Measurements from ENCODE around the gene ZC3H12D. TPM values are rescaled to one million over a fixed set of nuclear protein-coding genes. Genes with fewer than 3 reads are reported as not detected.

Gene ZC3H12D
- 0.57 and 0.65 TPM in 2 replicates for total RNA-seq (2022)
- Bru-seq, nascent RNA, result percentile 34 among the genes with signal in this experiment
- BruChase-seq, experiment 1, labeled RNA remaining after a 2-hour chase, result percentile 32 among the genes with signal in this experiment
- BruChase-seq, experiment 2, labeled RNA remaining after a 6-hour chase, result percentile 35 among the genes with signal in this experiment
- long read RNA-seq, full-length matches to known transcripts, result 1 of 2 reads
- long read RNA-seq, partial matches to known transcripts, result 1 of 2 reads
- long read RNA-seq, other reads (novel, unspliced or antisense), result 0 of 2 reads

DNA sequence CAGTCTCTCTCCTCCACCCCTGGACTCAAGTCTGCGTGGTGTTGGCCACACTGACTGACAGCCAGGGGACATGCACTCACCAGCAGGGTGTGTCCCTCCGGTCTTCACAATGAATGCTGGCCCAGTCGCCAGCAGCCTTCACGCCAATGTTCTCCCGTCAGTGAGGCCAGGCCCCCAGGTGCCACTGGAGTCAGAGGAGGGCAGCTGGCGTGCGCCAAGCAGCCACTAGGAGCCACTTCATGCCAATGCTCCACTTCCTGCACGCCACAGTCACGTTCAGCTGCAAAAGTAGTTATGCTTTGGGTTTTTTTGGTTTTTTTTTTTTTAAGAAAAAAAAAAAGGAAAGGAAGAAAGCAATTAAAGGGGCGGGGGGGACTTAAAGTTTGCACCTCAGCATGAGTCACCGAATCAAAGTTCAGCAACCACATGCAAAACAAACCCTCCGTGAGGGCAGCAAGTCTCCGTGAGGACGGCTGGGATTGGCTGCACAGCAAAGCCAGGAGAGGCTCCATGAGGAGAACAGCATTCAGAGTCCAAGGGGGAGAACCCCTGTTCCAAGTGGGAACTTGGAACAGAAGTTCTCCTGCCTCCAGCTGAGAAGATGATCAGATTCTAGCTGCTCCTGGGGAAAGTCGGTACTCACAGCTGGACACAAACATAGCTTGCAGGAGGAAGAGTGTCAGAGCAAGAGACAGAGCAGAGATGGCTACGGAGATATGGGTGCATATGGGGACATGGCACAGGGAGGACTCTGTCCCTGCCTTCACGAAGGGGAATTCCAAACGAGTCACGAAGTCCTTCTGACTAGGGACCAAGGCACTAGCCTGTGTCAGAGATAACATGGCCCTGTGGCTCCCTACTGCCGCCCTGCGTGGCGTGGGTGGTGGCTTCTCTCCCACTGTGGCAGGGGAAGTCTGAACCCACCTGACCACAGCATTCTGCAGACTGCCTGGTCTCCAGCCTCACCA is at the start of gene ZC3H12D:
ZC3H12D (minus strand) TSS at position 282 of the 968 bp plus-strand sequence. CDS start 10,471 bp downstream, outside the sequence.
- no TSS peak for BruUV-seq (replicated peaks)
- no peaks in the 10 kb centered on the region for H3K9me3 Mint-ChIP-seq (ENCODE audit: unreplicated experiment)
- ChIA-PET CTCF (interaction anchor here (0.6 to 1.1 kb wide), 3 partner anchors 33 to 453 kb away, joined by 3 read pairs; no protein-coding TSS in a partner anchor), POLR2A (no interaction called here)
- H3K36me3 Mint-ChIP-seq (ENCODE audit: insufficient read depth, unreplicated experiment), result peaks cover 4% of the 10 kb centered on the region
- H3K27me3 Mint-ChIP-seq (ENCODE audit: insufficient read depth, unreplicated experiment), result no peaks in the 10 kb centered on the region
- Histone ChIP-seq H3K27me3 (replicated peaks; ENCODE audit: control insufficient read depth, insufficient read depth, low read length) (no peaks in the 10 kb centered on the region), H3K36me3 (ENCODE audit: control insufficient read depth, insufficient read depth, low read length) (no peaks in the 10 kb centered on the region), H3K9me3 (no peaks in the 10 kb centered on the region), H3K4me3 (ENCODE audit: low read depth, low read length) (peak within 1 kb of the TSS; percentile 28), H3K4me1 (0 out of 2 replicates have a peak, but pooled peaks cover 6% of the 10 kb centered on the region)
- TF ChIP-seq, protein P1, sequence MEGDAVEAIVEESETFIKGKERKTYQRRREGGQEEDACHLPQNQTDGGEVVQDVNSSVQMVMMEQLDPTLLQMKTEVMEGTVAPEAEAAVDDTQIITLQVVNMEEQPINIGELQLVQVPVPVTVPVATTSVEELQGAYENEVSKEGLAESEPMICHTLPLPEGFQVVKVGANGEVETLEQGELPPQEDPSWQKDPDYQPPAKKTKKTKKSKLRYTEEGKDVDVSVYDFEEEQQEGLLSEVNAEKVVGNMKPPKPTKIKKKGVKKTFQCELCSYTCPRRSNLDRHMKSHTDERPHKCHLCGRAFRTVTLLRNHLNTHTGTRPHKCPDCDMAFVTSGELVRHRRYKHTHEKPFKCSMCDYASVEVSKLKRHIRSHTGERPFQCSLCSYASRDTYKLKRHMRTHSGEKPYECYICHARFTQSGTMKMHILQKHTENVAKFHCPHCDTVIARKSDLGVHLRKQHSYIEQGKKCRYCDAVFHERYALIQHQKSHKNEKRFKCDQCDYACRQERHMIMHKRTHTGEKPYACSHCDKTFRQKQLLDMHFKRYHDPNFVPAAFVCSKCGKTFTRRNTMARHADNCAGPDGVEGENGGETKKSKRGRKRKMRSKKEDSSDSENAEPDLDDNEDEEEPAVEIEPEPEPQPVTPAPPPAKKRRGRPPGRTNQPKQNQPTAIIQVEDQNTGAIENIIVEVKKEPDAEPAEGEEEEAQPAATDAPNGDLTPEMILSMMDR (IDR thresholded peaks at IDR 0.05; ENCODE audit: insufficient read depth in 1 of 2, low read depth in 1 of 2, low read length in 1 of 2, severe bottlenecking in 1 of 2, unreplicated experiment in 1 of 2), result peak; percentile 16 to 52
- H3K27ac Mint-ChIP-seq (ENCODE audit: unreplicated experiment), result peak within 1 kb of the TSS; percentile 84
- intact Hi-C loops (cut with micrococcal nuclease; ENCODE audit: unreplicated experiment), result loop anchor here (1.0 kb wide), 1 partner anchor 32 kb away; no protein-coding TSS in a partner anchor
- peaks cover 12% of the 10 kb centered on the region for H3K4me1 Mint-ChIP-seq (ENCODE audit: low read depth, unreplicated experiment)
- DNase-seq, result peak; percentile 76 to 83
- H3K4me3 Mint-ChIP-seq (ENCODE audit: unreplicated experiment), result peak within 1 kb of the TSS; percentile 81

DNA sequence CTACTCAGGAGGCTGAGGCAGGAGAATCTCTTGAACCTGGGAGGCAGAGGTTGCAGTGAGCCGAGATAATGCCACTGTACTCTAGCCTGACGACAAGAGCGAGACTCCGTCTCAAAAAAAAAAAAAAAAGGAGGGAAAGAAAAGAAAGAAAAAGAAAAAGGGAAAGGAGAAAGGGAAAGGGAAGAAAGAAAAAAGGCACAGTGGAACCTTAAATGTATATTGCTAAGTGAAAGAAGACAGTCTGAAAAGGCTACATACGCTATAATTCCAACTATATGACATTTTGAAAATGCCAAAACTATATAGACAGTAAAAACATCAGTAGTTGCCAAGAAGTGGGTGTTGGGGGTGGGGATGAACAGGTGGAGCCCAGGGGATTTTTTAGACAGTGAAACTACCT is 44.8 kb upstream of the ZC3H12D start:
- BruUV-seq (replicated peaks), result no TSS peak
- Histone ChIP-seq H3K27me3 (replicated peaks; ENCODE audit: control insufficient read depth, insufficient read depth, low read length) (no peaks in the 10 kb centered on the region), H3K4me1 (no peaks in the 10 kb centered on the region), H3K9me3 (no peaks in the 10 kb centered on the region), H3K4me3 (ENCODE audit: low read depth, low read length) (no peak overlapping the region), H3K36me3 (ENCODE audit: control insufficient read depth, insufficient read depth, low read length) (no peaks in the 10 kb centered on the region; the same call in 1 of the 2 replicates)
- intact Hi-C loops (cut with micrococcal nuclease; ENCODE audit: unreplicated experiment), result no loop called here
- H3K27me3 Mint-ChIP-seq (ENCODE audit: insufficient read depth, unreplicated experiment), result no peaks in the 10 kb centered on the region
- peaks cover 47% of the 10 kb centered on the region for H3K36me3 Mint-ChIP-seq (ENCODE audit: insufficient read depth, unreplicated experiment)
- POLR2A ChIA-PET, result no interaction called here
- H3K4me1 Mint-ChIP-seq (ENCODE audit: low read depth, unreplicated experiment), result no peaks in the 10 kb centered on the region
- DNase-seq, result no peak
- TF ChIP-seq, protein P1 (IDR thresholded peaks at IDR 0.05; ENCODE audit: insufficient read depth in 1 of 2, low read depth in 1 of 2, low read length in 1 of 2, severe bottlenecking in 1 of 2, unreplicated experiment in 1 of 2), result no peak
- CTCF ChIA-PET, result no interaction called here
- no peaks in the 10 kb centered on the region for H3K9me3 Mint-ChIP-seq (ENCODE audit: unreplicated experiment)
- H3K27ac Mint-ChIP-seq (ENCODE audit: unreplicated experiment), result no peak overlapping the region
- H3K4me3 Mint-ChIP-seq (ENCODE audit: unreplicated experiment), result no peak overlapping the region

DNA sequence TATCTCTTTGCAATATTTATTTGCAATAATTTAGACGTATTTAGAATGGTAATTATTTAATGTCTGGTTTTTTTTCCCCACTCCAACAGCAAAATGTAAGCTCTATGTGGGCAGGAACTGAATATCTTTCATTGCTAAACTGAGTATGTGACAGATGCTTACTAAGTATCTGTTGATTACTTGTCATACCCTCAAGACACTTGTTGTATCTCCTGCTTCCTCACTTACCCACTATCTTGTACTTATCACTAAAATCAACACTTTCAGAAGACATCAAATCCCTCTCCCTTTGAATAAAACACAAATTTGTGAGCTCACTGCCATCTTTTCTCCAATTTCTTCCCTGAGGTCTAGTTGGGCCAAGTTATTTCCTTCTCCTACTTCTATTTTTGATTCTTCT is 30.7 kb upstream of the ZC3H12D start:
- DNase-seq, result no peak
- H3K4me1 ChIP-seq, result no peaks in the 10 kb centered on the region
- BruUV-seq (replicated peaks), result TSS peak; percentile 3
- Mint-ChIP-seq H3K4me3 (ENCODE audit: unreplicated experiment) (no peak overlapping the region), H3K36me3 (ENCODE audit: insufficient read depth, unreplicated experiment) (peaks cover 34% of the 10 kb centered on the region), H3K4me1 (ENCODE audit: low read depth, unreplicated experiment) (no peaks in the 10 kb centered on the region), H3K9me3 (ENCODE audit: unreplicated experiment) (no peaks in the 10 kb centered on the region), H3K27ac (ENCODE audit: unreplicated experiment) (no peak overlapping the region), H3K27me3 (ENCODE audit: insufficient read depth, unreplicated experiment) (no peaks in the 10 kb centered on the region)
- no peaks in the 10 kb centered on the region for H3K9me3 ChIP-seq
- no peaks in the 10 kb centered on the region for H3K27me3 ChIP-seq (replicated peaks; ENCODE audit: control insufficient read depth, insufficient read depth, low read length)
- no peaks in the 10 kb centered on the region; the same call in 1 of the 2 replicates for H3K36me3 ChIP-seq (ENCODE audit: control insufficient read depth, insufficient read depth, low read length)
- POLR2A ChIA-PET, result no interaction called here
- TF ChIP-seq, protein P1 (IDR thresholded peaks at IDR 0.05; ENCODE audit: insufficient read depth in 1 of 2, low read depth in 1 of 2, low read length in 1 of 2, severe bottlenecking in 1 of 2, unreplicated experiment in 1 of 2), result no peak
- H3K4me3 ChIP-seq (ENCODE audit: low read depth, low read length), result no peak overlapping the region
- intact Hi-C loops (cut with micrococcal nuclease; ENCODE audit: unreplicated experiment), result no loop called here
- CTCF ChIA-PET, result interaction anchor here (0.6 kb wide), 1 partner anchor 231 kb away, joined by 5 read pairs; no protein-coding TSS in a partner anchor
